Panc1 (cell line): ENCODE results near the gene PLCB4. TPM values are rescaled to one million over a fixed set of nuclear protein-coding genes. Genes with fewer than 3 reads are reported as not detected.

Experiments
- ATAC-seq: fragments of 200-7000 bp; cut with Tn5 transposase; 2 replicates; pipeline ENCODE4 v1.9.1; 2020; ENCODE audit warnings: mild to moderate bottlenecking, moderate library complexity
- BruUV-seq: library from RNA; stranded (reverse); fragments of 400-500 nt; replicated peaks from 2 replicates; lab custom pipeline; 2021; lab: Mats Ljungman, UMichigan
- CTCF ChIA-PET: fragments of 300-600 bp; sonication (Branson Sonifier 250); formaldehyde crosslinking; loops from one replicate; lab custom pipeline; 2022; ENCODE audit warnings: antibody characterized with exemption; lab: Charles Lee
- POLR2A ChIA-PET: fragments of 300-600 bp; sonication (Branson Sonifier 250); formaldehyde crosslinking; loops from one replicate; lab custom pipeline; 2022; ENCODE audit warnings: antibody characterized with exemption; lab: Charles Lee
- DNase-seq: peaks from one replicate; pipeline ENCODE4 v3.0.0-alpha.2; 2010; ENCODE audit warnings: low read depth, low spot score
- H3K27ac ChIP-seq: 2 replicates; pipeline ENCODE4 v1.5.1; 2011; ENCODE audit warnings: mild to moderate bottlenecking, low read length, inconsistent platforms
- H3K27me3 ChIP-seq: fragments of 200-500 bp; sonication (Bioruptor generic); 2 replicates; pipeline ENCODE4 v1.6.0; 2014; ENCODE audit warnings: low read length, inconsistent platforms; ENCODE audit not compliant: control insufficient read depth, insufficient read depth
- H3K36me3 ChIP-seq: fragments of 200-500 bp; sonication (Bioruptor generic); 2 replicates; pipeline ENCODE4 v1.5.1; 2014; ENCODE audit warnings: inconsistent platforms, mild to moderate bottlenecking, low read length, moderate library complexity; ENCODE audit not compliant: control insufficient read depth, insufficient read depth
- H3K4me1 ChIP-seq: 2 replicates; pipeline ENCODE4 v1.5.1; 2011; ENCODE audit warnings: inconsistent platforms, mild to moderate bottlenecking, low read length, moderate library complexity; ENCODE audit not compliant: control insufficient read depth, insufficient read depth
- H3K4me3 ChIP-seq, 2 experiments: 2 replicates each; pipeline ENCODE4 v1.5.1; 2011 to 2012; ENCODE audit warnings: low read depth in 2 of 2, low read length in 2 of 2, mild to moderate bottlenecking in 2 of 2, inconsistent platforms in 1 of 2, moderate library complexity in 1 of 2
- H3K9me3 ChIP-seq: fragments of 200-500 bp; sonication (Bioruptor generic); 2 replicates; pipeline ENCODE4 v1.5.1; 2014; ENCODE audit warnings: low read depth, mild to moderate bottlenecking, inconsistent platforms, low read length, moderate library complexity; ENCODE audit not compliant: control insufficient read depth, insufficient read depth
- POLR2AphosphoS5 ChIP-seq: IDR thresholded peaks from 2 replicates; pipeline ENCODE4 v1.6.1; 2012; ENCODE audit warnings: mild to moderate bottlenecking, low read depth, low read length, moderate library complexity
- REST ChIP-seq, 2 experiments: IDR thresholded peaks; 2 replicates each; pipeline ENCODE4 v1.6.1; 2011 to 2012; ENCODE audit warnings: low read depth in 2 of 2, control low read depth in 1 of 2, low read length in 1 of 2, mild to moderate bottlenecking in 1 of 2, moderate library complexity in 1 of 2; ENCODE audit not compliant: insufficient read depth in 1 of 2
- SIN3A ChIP-seq: IDR thresholded peaks from 2 replicates; pipeline ENCODE4 v1.6.1; 2012; ENCODE audit warnings: low read depth, mild to moderate bottlenecking, low read length, moderate library complexity, borderline replicate concordance; ENCODE audit not compliant: insufficient read depth
- TCF7L2 ChIP-seq: IDR thresholded peaks from 2 replicates; pipeline ENCODE4 v1.6.1; 2011; ENCODE audit warnings: mild to moderate bottlenecking, low read depth, low read length, inconsistent platforms
- in situ Hi-C: cut with HindIII; loops from 2 replicates; pipeline ENCODE4 v1.10.0; 2016; ENCODE audit warnings: low sequenced_read_pairs, low pct_unique_long_range_greater_than_20kb
- intact Hi-C: fragments of 100-400 bp; cut with micrococcal nuclease; formaldehyde crosslinking; loops from one replicate; pipeline ENCODE4 v1.10.0; 2022; ENCODE audit not compliant: unreplicated experiment
- total RNA-seq: library from RNA; stranded (reverse); gene quantifications from one replicate; pipeline ENCODE4 v1.2.1, GENCODE V29; 2021; ENCODE audit not compliant: unreplicated experiment
- TF ChIP-seq, protein P1 (sequence below): fragments of 450-650 bp; IDR thresholded peaks from 2 replicates; pipeline ENCODE4 v1.5.1; 2017; ENCODE audit warnings: mild to moderate bottlenecking

PLCB4 gene
- total RNA-seq, 1 experiment from 2014 or later = 1.5 TPM

DNA sequence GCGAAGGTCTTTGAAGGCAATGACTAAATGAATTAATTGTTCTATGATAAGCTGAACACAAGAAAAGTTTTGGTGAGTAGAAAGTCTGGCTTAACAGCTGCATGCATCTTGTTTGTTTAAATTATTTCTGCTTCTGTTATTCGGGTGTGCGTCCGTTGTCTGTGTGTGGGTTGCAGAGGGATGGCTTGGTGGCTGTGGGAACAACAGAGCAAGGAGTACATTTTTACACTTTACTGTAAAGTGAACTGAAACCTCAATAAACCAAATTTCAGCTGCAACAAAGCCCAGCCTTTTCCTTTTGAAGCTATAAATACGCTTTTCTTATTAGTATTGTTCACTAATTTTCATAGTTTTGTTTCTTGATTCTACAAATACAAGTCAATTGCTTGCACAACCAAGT, 442.0 kb downstream of the PLCB4 start:
- BruUV-seq = no TSS peak
- POLR2A ChIA-PET = no interaction called here
- TF ChIP-seq, protein P1, sequence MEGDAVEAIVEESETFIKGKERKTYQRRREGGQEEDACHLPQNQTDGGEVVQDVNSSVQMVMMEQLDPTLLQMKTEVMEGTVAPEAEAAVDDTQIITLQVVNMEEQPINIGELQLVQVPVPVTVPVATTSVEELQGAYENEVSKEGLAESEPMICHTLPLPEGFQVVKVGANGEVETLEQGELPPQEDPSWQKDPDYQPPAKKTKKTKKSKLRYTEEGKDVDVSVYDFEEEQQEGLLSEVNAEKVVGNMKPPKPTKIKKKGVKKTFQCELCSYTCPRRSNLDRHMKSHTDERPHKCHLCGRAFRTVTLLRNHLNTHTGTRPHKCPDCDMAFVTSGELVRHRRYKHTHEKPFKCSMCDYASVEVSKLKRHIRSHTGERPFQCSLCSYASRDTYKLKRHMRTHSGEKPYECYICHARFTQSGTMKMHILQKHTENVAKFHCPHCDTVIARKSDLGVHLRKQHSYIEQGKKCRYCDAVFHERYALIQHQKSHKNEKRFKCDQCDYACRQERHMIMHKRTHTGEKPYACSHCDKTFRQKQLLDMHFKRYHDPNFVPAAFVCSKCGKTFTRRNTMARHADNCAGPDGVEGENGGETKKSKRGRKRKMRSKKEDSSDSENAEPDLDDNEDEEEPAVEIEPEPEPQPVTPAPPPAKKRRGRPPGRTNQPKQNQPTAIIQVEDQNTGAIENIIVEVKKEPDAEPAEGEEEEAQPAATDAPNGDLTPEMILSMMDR = no peak
- TF ChIP-seq REST (IDR thresholded peaks at IDR 0.05; ENCODE audit: insufficient read depth in 1 of 2, low read depth in 2 of 2, low read length in 1 of 2) (no peak), SIN3A (no peak), TCF7L2 (no peak), POLR2AphosphoS5 (no peak)
- Histone ChIP-seq H3K4me1 (peaks cover 5% of the 10 kb centered on the region; the same call in 1 of the 2 replicates), H3K27ac (no peak overlapping the region), H3K27me3 (peaks cover 33% of the 10 kb centered on the region), H3K4me3 (no peak overlapping the region), H3K9me3 (no peaks in the 10 kb centered on the region), H3K36me3 (no peaks in the 10 kb centered on the region; the same call in 1 of the 2 replicates)
- CTCF ChIA-PET = no interaction called here
- in situ Hi-C loops = no loop called here
- no peak for DNase-seq
- intact Hi-C loops = no loop called here
- ATAC-seq = no peak

DNA sequence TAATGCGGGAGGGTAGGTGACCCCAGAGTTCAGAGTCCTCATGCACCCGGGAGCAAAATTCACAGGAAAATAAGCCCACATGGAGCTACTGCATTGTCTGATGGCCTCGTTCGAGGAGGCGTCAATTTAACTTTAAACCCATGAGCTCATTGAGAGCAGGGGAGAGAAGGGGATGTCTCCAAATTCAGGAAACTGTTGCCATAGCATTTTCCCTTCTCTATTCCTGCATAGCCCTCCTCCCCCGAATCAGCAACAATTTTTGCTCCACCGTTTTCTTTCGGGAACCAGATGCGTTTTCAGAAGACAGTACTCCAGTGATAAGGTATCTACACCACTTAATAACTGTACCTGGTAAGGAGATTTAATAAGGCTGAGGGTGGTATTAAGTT, 445.2 kb downstream of the PLCB4 start:
- intact Hi-C loops = no loop called here
- H3K27ac ChIP-seq = no peak overlapping the region
- ATAC-seq (0 out of 2 replicates have a peak, but pooled peaks have one; percentile 38), DNase-seq (no peak)
- H3K4me1 ChIP-seq = peaks cover 5% of the 10 kb centered on the region; the same call in 1 of the 2 replicates
- peak overlapping the region in 1 of 2 experiments; percentile 29; a peak in 1 of 4 replicates for H3K4me3 ChIP-seq
- POLR2A ChIA-PET = no interaction called here
- BruUV-seq = no TSS peak
- TF ChIP-seq SIN3A (no peak), POLR2AphosphoS5 (no peak), TCF7L2 (no peak), REST (IDR thresholded peaks at IDR 0.05; ENCODE audit: insufficient read depth in 1 of 2, low read depth in 2 of 2, low read length in 1 of 2) (no peak)
- TF ChIP-seq, protein P1 = no peak
- H3K36me3 ChIP-seq = no peaks in the 10 kb centered on the region; the same call in 1 of the 2 replicates
- in situ Hi-C loops = no loop called here
- no peaks in the 10 kb centered on the region for H3K9me3 ChIP-seq
- CTCF ChIA-PET = no interaction called here
- H3K27me3 ChIP-seq = peaks cover 32% of the 10 kb centered on the region
